Hematopoietic multipotent progenitor cell treated with erythropoietin and hydrocortisone succinate and interleukin-3 and kit ligand, for 4 days (in vitro differentiated cells): ENCODE data around the gene EEF1AKMT4.

Experiments used
- DNase-seq: peaks from one replicate; pipeline ENCODE4 v3.0.0-alpha.2; 2015

Gene EEF1AKMT4

GRCh38 chr3:184236033-184236410 lies 13.4 kb upstream of the EEF1AKMT4 start:
- DNase-seq = no peak

DNA sequence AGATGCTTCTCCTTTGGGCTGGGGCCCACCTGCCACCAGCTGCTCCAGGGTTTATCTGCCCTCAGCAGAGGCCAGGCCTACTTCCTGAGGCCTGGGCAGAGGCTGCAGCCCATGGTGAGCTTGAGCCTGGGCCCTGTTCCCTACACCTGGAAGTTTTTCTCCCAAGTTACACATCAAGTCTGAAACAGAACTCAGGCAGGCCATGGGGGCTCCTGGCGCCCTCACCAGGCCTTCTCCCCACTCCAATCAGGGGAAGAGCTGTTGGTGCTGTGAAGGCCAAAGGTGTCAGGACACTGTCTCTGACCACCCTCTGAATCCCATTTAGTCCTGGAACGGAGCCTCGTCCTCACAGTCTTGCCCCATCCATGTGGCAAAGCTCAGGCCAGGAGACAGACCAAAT lies 12.8 kb upstream of the EEF1AKMT4 start:
- DNase-seq = no peak

- DNase-seq = no peak
These were observed 12.3 kb upstream of the EEF1AKMT4 start for GRCh38 chr3:184237211-184237610.

- peak; percentile 60 for DNase-seq
These were observed 11.7 kb upstream of the EEF1AKMT4 start for GRCh38 chr3:184237807-184238206.

GRCh38 chr3:184238246-184238818 lies 11.1 kb upstream of the EEF1AKMT4 start:
- DNase-seq = no peak

DNA sequence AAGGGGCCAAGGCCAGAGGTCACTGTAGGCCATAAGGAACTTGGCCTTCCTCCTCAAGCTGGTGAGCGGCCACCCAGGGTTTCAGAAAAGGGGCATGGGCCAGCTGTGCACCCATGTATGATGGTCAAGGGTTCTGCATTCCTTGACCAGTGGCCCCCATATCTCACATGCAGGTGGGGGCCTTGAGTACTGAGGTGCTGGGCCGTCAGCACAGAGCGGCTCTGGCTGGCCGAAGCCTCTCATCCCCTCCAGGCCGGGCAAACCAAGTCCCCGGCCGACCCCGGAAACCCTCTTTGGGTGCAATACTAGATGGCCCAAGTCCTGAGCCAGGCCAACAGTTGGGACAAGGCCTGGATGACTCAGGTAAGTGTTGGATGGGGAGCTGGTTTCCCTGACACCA lies 10.3 kb upstream of the EEF1AKMT4 start:
- no peak for DNase-seq

DNA sequence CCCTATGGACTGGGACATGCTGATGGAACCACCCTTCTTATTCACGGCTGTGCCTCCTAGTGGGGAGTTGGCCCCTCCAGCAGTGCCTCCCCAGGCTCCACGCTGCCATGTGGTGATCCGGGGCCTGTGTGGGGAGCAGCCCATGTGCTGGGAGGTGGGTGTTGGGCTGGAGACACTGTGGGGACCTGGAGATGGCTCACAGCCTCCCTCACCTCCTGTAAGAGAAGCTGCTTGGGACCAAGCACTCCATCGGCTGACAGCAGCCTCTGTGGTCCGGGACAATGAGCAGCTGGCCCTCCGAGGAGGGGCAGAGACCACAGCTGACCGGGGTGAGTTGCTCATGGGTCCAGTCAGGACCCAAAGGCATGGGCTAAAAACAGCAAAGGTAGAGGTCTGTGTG lies 9.8 kb upstream of the EEF1AKMT4 start:
- DNase-seq = no peak

DNA sequence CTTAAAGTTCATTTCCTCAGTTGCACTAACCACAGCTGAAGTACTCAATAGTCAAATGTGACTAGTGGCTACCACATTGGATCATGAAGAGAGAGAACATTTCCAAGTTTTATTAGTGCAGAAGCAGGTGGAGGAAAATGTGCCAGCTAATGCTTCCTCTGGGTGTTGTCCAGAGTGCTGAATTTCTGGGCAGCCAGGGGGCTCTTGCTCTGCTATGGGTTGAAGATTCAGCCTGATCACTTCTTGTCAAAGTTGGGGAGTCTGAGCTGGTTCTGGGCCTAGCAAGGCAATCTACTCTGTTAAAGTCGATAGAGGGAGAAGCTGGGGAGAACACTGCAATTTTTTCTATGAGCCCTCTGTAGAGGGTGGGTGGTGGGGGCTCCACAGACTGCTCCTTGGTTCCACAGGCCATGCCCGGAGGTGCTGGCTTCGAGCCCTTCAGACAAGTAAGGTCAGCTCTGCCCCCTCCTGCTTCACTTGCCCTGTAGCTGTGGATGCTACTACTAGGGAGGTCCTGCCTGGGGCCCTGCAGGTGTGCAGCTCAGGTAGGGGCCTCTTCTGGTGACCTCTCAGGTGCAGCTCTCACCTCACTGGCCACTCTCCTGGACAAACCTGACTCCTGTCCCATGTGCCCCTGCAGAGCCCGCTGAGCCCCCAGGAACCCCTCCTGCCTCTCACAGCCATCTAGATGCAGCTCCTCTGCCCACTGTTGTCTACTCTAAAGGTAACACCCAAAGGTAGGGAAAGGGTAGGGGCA lies 8.9 kb upstream of the EEF1AKMT4 start:
- DNase-seq = peak; percentile 73

- no peak for DNase-seq
These were observed 8.4 kb upstream of the EEF1AKMT4 start for GRCh38 chr3:184241141-184241446.

DNA sequence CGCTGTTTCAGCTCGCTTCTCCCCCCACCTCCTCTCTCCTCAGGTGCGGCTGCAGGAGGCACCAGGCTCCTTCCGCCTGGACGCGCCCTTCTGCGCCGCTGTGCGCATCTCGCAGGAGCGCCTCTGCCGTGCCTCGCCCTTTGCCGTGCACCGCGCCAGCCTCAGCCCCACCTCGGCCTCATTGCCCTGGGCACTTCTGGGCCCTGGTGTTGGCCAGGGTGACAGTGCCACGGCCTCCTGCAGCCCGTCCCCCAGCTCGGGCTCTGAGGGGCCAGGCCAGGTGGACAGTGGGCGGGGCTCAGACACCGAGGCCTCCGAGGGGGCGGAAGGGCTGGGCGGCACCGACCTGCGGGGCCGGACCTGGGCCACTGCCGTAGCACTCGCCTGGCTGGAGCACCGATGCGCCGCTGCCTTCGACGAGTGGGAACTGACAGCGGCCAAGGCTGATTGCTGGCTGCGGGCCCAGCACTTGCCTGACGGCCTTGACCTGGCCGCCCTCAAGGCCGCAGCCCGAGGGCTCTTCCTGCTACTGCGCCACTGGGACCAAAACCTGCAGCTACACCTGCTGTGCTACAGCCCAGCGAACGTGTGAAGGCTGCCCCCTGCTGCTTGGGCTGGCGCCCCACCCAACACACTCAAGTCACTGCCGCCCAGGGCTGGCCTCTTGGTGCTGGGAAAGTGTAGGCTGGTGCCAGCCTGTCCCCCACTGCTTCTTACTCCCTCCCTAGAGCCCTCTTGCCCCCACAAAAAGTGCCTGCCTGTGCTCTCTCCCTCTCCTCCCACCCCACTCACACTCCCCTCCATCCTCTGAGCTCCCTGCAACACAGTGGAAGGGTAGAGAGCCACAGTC lies 7.8 kb upstream of the EEF1AKMT4 start:
- peak; percentile 63 for DNase-seq

DNA sequence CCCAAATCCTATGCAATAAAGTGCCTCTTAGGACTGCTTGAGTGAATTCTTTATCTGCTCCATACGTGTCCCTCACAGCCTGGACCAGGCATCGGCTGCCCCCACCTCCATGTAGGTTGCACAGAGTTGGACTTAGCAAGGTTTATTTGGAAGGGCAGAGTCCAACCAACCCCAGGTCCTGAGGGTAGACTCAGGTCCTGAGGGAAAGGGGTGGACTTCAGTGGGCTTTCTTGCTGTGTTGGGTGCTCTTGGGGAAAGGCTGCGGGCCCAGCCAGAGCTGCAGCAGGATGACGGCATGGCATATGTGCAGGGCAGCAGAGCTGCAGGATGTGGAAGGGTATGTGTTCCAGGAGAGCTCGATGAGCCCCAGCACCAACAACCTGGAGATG lies 7.2 kb upstream of the EEF1AKMT4 start:
- DNase-seq = no peak

- peak; percentile 94 for DNase-seq
These were observed 739 bp upstream of the EEF1AKMT4 start, which contains the start of gene ALG3 for GRCh38 chr3:184248454-184249411. TSS of gene ALG3 (minus strand) at chr3:184248962. CDS start at chr3:184248940, 22 bp downstream.

- DNase-seq = peak; percentile 98
These were observed 826 bp downstream of the EEF1AKMT4 start for GRCh38 chr3:184250167-184250828.

- DNase-seq = no peak
These were observed 6.0 kb downstream of the EEF1AKMT4 start for GRCh38 chr3:184255291-184256039.

DNA sequence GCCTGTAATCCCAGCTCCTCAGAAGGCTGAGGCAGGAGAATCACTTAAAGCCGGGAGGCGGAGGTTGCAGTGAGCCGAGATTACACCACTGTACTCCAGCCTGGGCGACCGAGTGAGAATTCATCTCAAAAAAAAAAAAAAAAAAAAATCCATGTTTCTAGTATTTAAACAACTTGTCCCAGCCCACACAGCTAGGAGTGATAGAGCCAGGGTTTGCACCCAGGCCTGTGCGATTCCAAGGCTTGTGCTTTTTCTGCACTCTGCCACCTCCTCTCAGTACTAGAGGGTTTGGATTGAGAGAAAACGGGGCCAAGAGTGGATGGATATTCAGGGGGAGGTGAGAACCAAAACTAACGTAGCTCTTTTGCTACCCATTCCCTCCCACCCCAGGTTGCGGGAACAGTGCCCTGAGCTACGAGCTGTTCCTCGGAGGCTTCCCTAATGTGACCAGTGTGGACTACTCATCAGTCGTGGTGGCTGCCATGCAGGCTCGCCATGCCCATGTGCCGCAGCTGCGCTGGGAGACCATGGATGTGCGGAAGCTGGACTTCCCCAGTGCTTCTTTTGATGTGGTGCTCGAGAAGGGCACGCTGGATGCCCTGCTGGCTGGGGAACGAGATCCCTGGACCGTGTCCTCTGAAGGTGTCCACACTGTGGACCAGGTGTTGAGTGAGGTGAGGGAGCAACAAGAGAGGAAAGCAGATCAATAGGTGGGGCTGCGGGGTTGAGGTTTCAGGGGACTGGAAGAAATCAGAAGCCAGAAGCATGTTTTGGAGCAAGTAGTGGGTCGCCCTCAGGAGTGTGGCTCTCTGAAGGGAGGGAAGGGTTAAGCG lies 7.8 kb downstream of the EEF1AKMT4 start:
- no peak for DNase-seq

DNA sequence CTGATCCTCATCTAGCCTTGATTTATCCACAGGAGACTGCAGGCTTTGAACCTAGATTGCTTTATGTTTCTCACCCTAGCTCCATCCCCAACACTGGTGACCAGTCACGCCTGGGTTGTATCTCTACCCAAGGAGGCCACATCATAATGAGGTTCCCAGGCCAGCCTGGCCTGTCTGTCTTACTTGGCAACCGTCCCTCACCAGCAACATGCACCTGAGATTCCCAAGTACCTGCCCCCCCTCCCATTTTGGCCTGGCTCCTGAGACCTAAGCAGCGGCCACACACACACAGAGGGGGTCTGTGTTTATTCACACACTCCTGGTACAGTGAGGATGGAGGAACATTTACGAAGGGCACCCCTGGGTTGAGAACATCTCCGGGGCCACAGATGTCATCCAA lies 9.5 kb downstream of the EEF1AKMT4 start:
- no peak for DNase-seq

DNA sequence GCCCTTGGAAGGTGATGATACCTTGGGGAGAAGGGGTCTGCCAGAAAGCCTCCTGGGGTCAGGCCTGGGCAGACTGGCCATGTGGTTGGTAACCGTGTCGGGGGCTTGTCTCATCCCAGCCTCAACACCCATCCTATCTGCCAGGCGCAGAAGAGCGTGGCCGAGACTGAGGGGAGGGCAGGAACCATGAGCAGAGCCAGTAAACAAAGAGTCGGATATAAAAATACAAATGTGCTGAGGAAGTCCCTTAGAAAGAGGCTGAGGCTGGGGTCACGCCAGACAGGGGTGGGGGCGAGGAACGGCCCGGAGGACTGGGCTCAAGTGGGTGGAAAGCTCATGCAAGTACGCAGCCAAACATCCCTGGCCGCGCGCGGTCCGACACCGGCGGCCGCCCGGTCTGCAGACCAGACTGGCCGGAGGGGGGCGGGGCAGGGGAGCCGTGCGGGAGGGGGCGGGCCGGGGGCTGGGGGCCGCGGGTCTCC lies 10.0 kb downstream of the EEF1AKMT4 start:
- no peak for DNase-seq

DNA sequence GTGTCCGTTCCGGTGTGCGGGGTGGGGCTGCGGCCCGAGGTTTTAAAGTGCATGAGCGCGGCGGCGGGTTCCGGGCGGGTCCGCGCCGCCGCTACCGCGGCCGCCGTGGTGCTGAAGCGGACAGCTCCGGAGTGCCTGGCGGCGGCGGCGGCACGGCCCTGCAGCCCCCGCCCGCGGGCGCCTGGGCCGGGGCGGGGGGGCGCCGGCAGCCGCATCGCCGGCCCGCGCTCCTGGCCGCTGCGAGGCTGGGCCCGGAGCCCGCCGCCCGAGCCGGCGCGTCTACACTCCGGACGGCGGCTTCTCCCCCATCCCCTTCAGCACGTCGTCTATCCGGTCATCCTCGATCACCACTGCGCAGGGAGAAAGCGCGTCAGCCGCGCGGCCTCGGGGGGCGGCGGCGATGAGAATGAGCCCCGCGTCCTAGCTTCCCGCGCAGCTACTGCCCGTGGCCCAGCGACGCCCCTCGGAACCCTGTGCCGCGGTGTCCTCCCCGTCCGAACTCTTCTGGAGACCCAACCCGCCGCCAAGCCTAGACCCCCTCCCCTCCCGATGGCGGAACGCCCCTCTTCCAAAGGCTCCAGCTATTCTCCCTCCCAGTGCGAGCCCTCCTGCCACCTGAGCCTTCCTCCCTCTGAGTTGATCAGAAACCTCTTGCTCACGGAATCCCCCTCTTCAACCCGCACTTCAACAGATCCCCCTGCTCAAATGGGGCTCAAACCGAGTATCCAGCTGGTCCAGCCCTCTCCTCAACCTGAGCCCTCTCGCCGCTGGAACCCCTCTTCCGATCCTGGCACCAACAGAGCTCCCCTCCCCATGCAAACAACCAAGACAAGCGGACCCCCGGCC lies 10.6 kb downstream of the EEF1AKMT4 start:
- DNase-seq = peak; percentile 69

DNA sequence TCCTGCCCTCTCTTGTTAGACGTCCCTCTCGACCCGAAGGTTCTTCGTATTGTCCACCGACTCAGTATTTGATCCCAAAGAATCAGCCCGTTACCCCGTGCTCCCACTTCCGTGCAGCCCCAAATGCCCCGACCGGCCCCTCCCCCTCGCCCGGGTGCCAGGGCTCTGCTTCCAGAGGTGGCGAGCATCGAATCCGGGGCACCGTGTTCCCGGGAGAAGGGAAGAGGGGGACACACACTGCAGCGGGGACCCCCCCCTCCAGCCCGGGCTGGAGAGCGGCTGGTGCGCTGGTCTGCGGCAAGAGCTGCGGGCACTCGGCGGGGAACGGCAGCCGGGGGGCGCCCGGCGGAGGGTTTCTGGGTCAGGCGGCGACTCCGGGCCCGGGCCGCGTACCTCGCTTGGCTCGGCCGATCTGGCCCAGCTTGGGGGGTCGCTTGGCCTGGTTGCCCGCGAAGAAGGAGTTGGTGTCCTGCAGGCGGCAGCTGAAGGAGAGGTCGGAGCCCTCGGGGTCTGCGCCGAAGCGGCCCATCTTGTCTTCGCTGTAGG lies 11.3 kb downstream of the EEF1AKMT4 start:
- DNase-seq = no peak
